ENCODE results near the gene TACC3.

GRCh38 chr4:1792158-1792831 is 71.0 kb downstream of the TACC3 start:
- TF ChIP-seq CTCF (IDR thresholded peaks at IDR 0.05) (no peak), POLR2A (IDR thresholded peaks at IDR 0.05) (no peak)

Data from uterus (tissue), 2 donors.